ELF-1 (cell line): Measurements from ENCODE around the gene GAPDHS.

ENCODE experiments used
- DNase-seq: peaks from one replicate; pipeline ENCODE4 v3.0.0-alpha.2; 2016; ENCODE audit warnings: low read depth, low spot score

GAPDHS gene

GRCh38 chr19:35590875-35591274, 57.6 kb downstream of the GAPDHS start:
- no peak for DNase-seq

GRCh38 chr19:35592226-35592625, 59.0 kb downstream of the GAPDHS start:
- DNase-seq: peak; percentile 50
